Bone marrow (tissue), 2 donors: Measurements from ENCODE around the gene PGLYRP2.
"Not testable (repeated sequence)": the region's sequence is repeated elsewhere in the genome, so short reads cannot be mapped to it uniquely, and the experiment has no call there.

Source experiments
- DNase-seq, 2 donors: peaks; one replicate each; lab custom pipeline; 2025; lab: John Stamatoyannopoulos, UW

Gene PGLYRP2

GRCh38 chr19:15479391-15480345 is at the start of gene PGLYRP2:
Gene PGLYRP2 (minus strand): TSS chr19:15479501. CDS start chr19:15479371, 130 bp downstream.
- DNase-seq: peak in 1 of 2 donors; percentile 70

- no peak for DNase-seq
Measured at GRCh38 chr19:15527705-15528104, 48.4 kb upstream of the PGLYRP2 start.

- no peak for DNase-seq
Measured at GRCh38 chr19:15526408-15526807, 47.1 kb upstream of the PGLYRP2 start.

GRCh38 chr19:15525291-15525690 is 46.0 kb upstream of the PGLYRP2 start:
- no peak for DNase-seq

- no peak for DNase-seq
Measured at GRCh38 chr19:15524781-15525180, 45.5 kb upstream of the PGLYRP2 start.

- DNase-seq: no peak
Measured at GRCh38 chr19:15519433-15519976, 40.2 kb upstream of the PGLYRP2 start.

- no peak for DNase-seq
Measured at GRCh38 chr19:15517778-15518177, 38.5 kb upstream of the PGLYRP2 start.

GRCh38 chr19:15516363-15516762 is 37.1 kb upstream of the PGLYRP2 start:
- DNase-seq: no peak

GRCh38 chr19:15515227-15515625 is 35.9 kb upstream of the PGLYRP2 start:
- DNase-seq: not testable (repeated sequence)

GRCh38 chr19:15511671-15512424 is 32.5 kb upstream of the PGLYRP2 start:
- no peak for DNase-seq

GRCh38 chr19:15508035-15508710 is 28.9 kb upstream of the PGLYRP2 start, which contains the start of gene CYP4F22:
Gene CYP4F22 (plus strand): TSS chr19:15508525. CDS start chr19:15525337, 16,812 bp downstream.
- DNase-seq: no peak

GRCh38 chr19:15507068-15508034 is 28.1 kb upstream of the PGLYRP2 start:
- no peak for DNase-seq

GRCh38 chr19:15506074-15506571 is 26.8 kb upstream of the PGLYRP2 start:
- DNase-seq: no peak

- DNase-seq: no peak
Measured at GRCh38 chr19:15502264-15502663, 23.0 kb upstream of the PGLYRP2 start.

GRCh38 chr19:15501596-15501995 is 22.3 kb upstream of the PGLYRP2 start:
- no peak for DNase-seq

- DNase-seq: no peak
Measured at GRCh38 chr19:15498910-15499309, 19.6 kb upstream of the PGLYRP2 start.

GRCh38 chr19:15498156-15498858 is 19.0 kb upstream of the PGLYRP2 start:
- no peak for DNase-seq

- no peak for DNase-seq
Measured at GRCh38 chr19:15495151-15495550, 15.8 kb upstream of the PGLYRP2 start.

- no peak for DNase-seq
Measured at GRCh38 chr19:15488489-15489226, 9.4 kb upstream of the PGLYRP2 start.
